DMS53 treated with DMSO at 0.1 percent for 48 hours (cell line): ENCODE data around the gene PKD1.

ENCODE experiments used
- DNase-seq: peaks from one replicate; lab custom pipeline; 2025; ENCODE audit not compliant: unreplicated experiment; lab: John Stamatoyannopoulos, UW

The PKD1 gene

GRCh38 chr16:2078691-2079090, 57.0 kb downstream of the PKD1 start:
- no peak for DNase-seq

GRCh38 chr16:2078096-2078495, 57.6 kb downstream of the PKD1 start:
- no peak for DNase-seq

- DNase-seq, result no peak
Observed at GRCh38 chr16:2077696-2078095, 58.0 kb downstream of the PKD1 start.

- no peak for DNase-seq
Observed at GRCh38 chr16:2077016-2077415, 58.7 kb downstream of the PKD1 start.

GRCh38 chr16:2076072-2076865, 59.4 kb downstream of the PKD1 start:
- no peak for DNase-seq

GRCh38 chr16:2075631-2076030, 60.1 kb downstream of the PKD1 start:
- no peak for DNase-seq

GRCh38 chr16:2074071-2074470, 61.6 kb downstream of the PKD1 start:
- no peak for DNase-seq

GRCh38 chr16:2072926-2073325, 62.8 kb downstream of the PKD1 start:
- no peak for DNase-seq

- no peak for DNase-seq
Observed at GRCh38 chr16:2071454-2072202, 64.1 kb downstream of the PKD1 start.

- DNase-seq, result no peak
Observed at GRCh38 chr16:2070576-2071453, 64.9 kb downstream of the PKD1 start.

- no peak for DNase-seq
Observed at GRCh38 chr16:2066139-2066538, 69.6 kb downstream of the PKD1 start.

- no peak for DNase-seq
Observed at GRCh38 chr16:2064368-2064945, 71.2 kb downstream of the PKD1 start.

GRCh38 chr16:2063861-2064260, 71.8 kb downstream of the PKD1 start:
- no peak for DNase-seq

- no peak for DNase-seq
Observed at GRCh38 chr16:2062801-2063200, 72.9 kb downstream of the PKD1 start.

GRCh38 chr16:2061526-2061925, 74.2 kb downstream of the PKD1 start:
- DNase-seq, result no peak

- no peak for DNase-seq
Observed at GRCh38 chr16:2061023-2061422, 74.7 kb downstream of the PKD1 start.

- no peak for DNase-seq
Observed at GRCh38 chr16:2060346-2060745, 75.4 kb downstream of the PKD1 start.

- no peak for DNase-seq
Observed at GRCh38 chr16:2058872-2059271, 76.8 kb downstream of the PKD1 start.

- no peak for DNase-seq
Observed at GRCh38 chr16:2058420-2058819, 77.3 kb downstream of the PKD1 start.

- DNase-seq, result no peak
Observed at GRCh38 chr16:2057438-2057837, 78.3 kb downstream of the PKD1 start.
